ENCODE measurements around the gene DHRS3.

Gene DHRS3

GRCh38 chr1:12580054-12580887 is 37.7 kb downstream of the DHRS3 start:
- no peaks in the 10 kb centered on the region for H3K9me3 ChIP-seq (ENCODE audit: insufficient read depth, low read length)
- H3K79me2 ChIP-seq (ENCODE audit: insufficient read depth, low read length), result no peaks in the 10 kb centered on the region
- H3K27ac ChIP-seq (ENCODE audit: low read depth, low read length), result no peak overlapping the region
- TF ChIP-seq EZH2phosphoT487 (conservative IDR thresholded peaks at IDR 0.05; ENCODE audit: low read length), result no peak
- TF ChIP-seq, protein P1, sequence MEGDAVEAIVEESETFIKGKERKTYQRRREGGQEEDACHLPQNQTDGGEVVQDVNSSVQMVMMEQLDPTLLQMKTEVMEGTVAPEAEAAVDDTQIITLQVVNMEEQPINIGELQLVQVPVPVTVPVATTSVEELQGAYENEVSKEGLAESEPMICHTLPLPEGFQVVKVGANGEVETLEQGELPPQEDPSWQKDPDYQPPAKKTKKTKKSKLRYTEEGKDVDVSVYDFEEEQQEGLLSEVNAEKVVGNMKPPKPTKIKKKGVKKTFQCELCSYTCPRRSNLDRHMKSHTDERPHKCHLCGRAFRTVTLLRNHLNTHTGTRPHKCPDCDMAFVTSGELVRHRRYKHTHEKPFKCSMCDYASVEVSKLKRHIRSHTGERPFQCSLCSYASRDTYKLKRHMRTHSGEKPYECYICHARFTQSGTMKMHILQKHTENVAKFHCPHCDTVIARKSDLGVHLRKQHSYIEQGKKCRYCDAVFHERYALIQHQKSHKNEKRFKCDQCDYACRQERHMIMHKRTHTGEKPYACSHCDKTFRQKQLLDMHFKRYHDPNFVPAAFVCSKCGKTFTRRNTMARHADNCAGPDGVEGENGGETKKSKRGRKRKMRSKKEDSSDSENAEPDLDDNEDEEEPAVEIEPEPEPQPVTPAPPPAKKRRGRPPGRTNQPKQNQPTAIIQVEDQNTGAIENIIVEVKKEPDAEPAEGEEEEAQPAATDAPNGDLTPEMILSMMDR (IDR thresholded peaks at IDR 0.05; ENCODE audit: insufficient read depth, low read length, poor library complexity, severe bottlenecking), result no peak
- H3K36me3 ChIP-seq (ENCODE audit: low read length), result no peaks in the 10 kb centered on the region
- H3F3A ChIP-seq (ENCODE audit: insufficient read depth), result no peaks in the 10 kb centered on the region
- no peak overlapping the region for H3K4me2 ChIP-seq (ENCODE audit: low read depth, low read length, poor library complexity, severe bottlenecking)
- no peaks in the 10 kb centered on the region for H3K27me3 ChIP-seq (ENCODE audit: low read length)
- H4K20me1 ChIP-seq (ENCODE audit: low read depth, low read length), result no peaks in the 10 kb centered on the region
- H2AFZ ChIP-seq (ENCODE audit: low read depth, low read length, severe bottlenecking), result no peak overlapping the region
- no peaks in the 10 kb centered on the region for H3K9me2 ChIP-seq (replicated peaks; ENCODE audit: insufficient read depth, low read length)
- no peak overlapping the region for H3K4me3 ChIP-seq (ENCODE audit: insufficient read depth, low read length, poor library complexity, severe bottlenecking)
- no peak overlapping the region for H3K9ac ChIP-seq (ENCODE audit: low read length)

DNA sequence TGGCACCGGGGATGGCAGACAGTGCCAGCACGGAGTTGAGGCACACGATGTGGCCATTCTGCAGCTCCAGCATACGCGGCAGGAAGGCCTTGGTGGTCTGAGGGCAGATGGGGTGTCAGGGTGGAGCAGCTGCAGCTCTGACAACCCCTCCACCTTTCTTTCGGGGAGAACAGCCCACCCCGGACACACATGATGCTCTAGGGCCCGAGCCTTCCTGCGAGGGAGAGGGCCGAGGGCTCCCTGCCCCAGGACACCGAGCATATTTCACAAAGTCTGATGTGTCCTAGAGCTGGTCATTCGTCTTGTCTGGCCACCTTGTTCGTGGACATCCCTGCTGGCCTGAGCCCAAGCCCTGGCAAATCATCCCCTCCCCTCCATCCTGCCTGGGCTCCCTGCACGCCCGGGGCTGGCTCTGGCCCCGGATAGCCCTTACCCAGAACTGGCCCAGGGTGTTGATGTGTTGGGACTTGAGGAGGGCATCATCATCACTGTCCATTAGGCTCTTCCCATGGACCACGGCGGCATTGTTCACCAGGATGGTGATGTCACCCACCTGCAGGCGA is 39.1 kb downstream of the DHRS3 start:
- Histone ChIP-seq H4K20me1 (ENCODE audit: low read depth, low read length) (no peaks in the 10 kb centered on the region), H3K27ac (ENCODE audit: low read depth, low read length) (no peak overlapping the region), H3K79me2 (ENCODE audit: insufficient read depth, low read length) (no peaks in the 10 kb centered on the region), H3K9me3 (ENCODE audit: insufficient read depth, low read length) (no peaks in the 10 kb centered on the region), H3K27me3 (ENCODE audit: low read length) (no peaks in the 10 kb centered on the region), H3K9me2 (replicated peaks; ENCODE audit: insufficient read depth, low read length) (no peaks in the 10 kb centered on the region), H3K4me2 (ENCODE audit: low read depth, low read length, poor library complexity, severe bottlenecking) (no peak overlapping the region), H3K4me3 (ENCODE audit: insufficient read depth, low read length, poor library complexity, severe bottlenecking) (no peak overlapping the region), H3K9ac (ENCODE audit: low read length) (no peak overlapping the region), H3K36me3 (ENCODE audit: low read length) (no peaks in the 10 kb centered on the region), H2AFZ (ENCODE audit: low read depth, low read length, severe bottlenecking) (no peak overlapping the region), H3F3A (ENCODE audit: insufficient read depth) (no peaks in the 10 kb centered on the region)
- TF ChIP-seq EZH2phosphoT487 (conservative IDR thresholded peaks at IDR 0.05; ENCODE audit: low read length), result no peak
- TF ChIP-seq, protein P1 (IDR thresholded peaks at IDR 0.05; ENCODE audit: insufficient read depth, low read length, poor library complexity, severe bottlenecking), result no peak

- Histone ChIP-seq H3K4me3 (ENCODE audit: insufficient read depth, low read length, poor library complexity, severe bottlenecking) (no peak overlapping the region), H3K79me2 (ENCODE audit: insufficient read depth, low read length) (no peaks in the 10 kb centered on the region), H3K27me3 (ENCODE audit: low read length) (no peaks in the 10 kb centered on the region), H3K36me3 (ENCODE audit: low read length) (no peaks in the 10 kb centered on the region), H3K9ac (ENCODE audit: low read length) (no peak overlapping the region), H3K9me3 (ENCODE audit: insufficient read depth, low read length) (no peaks in the 10 kb centered on the region), H3F3A (ENCODE audit: insufficient read depth) (no peaks in the 10 kb centered on the region), H2AFZ (ENCODE audit: low read depth, low read length, severe bottlenecking) (no peak overlapping the region), H3K9me2 (replicated peaks; ENCODE audit: insufficient read depth, low read length) (no peaks in the 10 kb centered on the region), H3K4me2 (ENCODE audit: low read depth, low read length, poor library complexity, severe bottlenecking) (no peak overlapping the region), H4K20me1 (ENCODE audit: low read depth, low read length) (no peaks in the 10 kb centered on the region), H3K27ac (ENCODE audit: low read depth, low read length) (no peak overlapping the region)
- TF ChIP-seq, protein P1 (IDR thresholded peaks at IDR 0.05; ENCODE audit: insufficient read depth, low read length, poor library complexity, severe bottlenecking), result no peak
- TF ChIP-seq EZH2phosphoT487 (conservative IDR thresholded peaks at IDR 0.05; ENCODE audit: low read length), result no peak
These were observed 41.0 kb downstream of the DHRS3 start for GRCh38 chr1:12577020-12577419.
